HG03439 (cell line): Measurements from ENCODE around the gene DGAT2.
A peak's percentile ranks its signal among the peaks of the same experiment; 100 is the strongest.
"Not testable (repeated sequence)": the region's sequence is repeated elsewhere in the genome, so short reads cannot be mapped to it uniquely, and the experiment has no call there.

Source experiments
- ATAC-seq: cut with Tn5 transposase; IDR thresholded peaks from one replicate; pipeline ENCODE4 v1.9.1; 2021; ENCODE audit warnings: mild to moderate bottlenecking, moderate library complexity; ENCODE audit not compliant: unreplicated experiment

The DGAT2 gene

DNA sequence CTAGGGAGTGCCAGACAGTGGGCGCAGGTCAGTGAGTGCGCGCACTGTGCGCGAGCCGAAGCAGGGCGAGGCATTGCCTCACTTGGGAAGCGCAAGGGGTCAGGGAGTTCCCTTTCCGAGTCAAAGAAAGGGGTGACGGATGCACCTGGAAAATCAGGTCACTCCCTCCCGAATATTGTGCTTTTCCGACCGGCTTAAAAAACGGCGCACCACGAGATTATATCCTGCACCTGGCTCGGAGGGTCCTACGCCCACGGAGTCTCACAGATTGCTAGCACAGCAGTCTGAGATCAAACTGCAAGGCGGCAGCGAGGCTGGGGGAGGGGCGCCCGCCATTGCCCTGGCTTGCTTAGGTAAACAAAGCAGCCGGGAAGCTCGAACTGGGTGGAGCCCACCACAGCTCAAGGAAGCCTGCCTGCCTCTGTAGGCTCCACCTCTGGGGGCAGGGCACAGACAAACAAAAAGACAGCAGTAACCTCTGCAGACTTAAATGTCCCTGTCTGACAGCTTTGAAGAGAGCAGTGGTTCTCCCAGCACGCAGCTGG, 19.8 kb upstream of the DGAT2 start:
- ATAC-seq = not testable (repeated sequence)

DNA sequence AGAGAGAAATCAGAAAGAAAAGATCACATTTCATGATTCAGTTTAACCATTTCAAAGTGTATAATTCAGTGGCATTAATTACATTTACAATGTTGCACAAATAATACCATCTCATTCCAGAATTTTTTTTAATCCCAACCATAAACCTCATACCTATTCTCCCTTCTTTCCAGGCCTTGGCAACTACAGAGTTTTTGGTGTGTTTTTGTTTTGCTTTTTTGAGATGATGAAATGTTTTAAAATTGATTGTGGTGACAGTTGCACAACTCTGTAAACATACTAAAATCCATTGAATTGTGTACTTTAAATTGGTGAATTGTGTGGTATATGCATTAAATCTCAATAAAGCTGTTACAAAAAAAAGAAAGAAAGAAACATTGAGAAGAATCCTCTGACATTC, 13.6 kb upstream of the DGAT2 start:
- not testable (repeated sequence) for ATAC-seq

DNA sequence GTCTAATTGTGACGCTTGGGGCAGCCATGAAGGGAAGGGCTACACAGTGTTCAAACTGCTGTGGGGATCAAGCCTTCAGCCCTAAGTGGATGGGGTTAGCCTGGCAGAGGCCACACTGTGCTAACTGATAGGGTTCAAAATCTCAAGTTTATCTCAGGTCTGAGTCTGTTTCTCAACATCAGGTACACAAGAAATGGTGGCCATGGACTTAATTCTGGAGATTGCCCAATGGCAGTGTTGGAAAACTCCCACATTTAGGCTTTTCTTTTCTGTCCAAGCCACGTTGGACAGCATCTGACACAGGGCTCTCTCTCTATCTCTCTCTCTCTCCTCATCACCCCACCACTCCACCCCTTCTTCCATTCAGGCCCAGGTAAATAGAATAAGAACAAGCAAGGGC, 10.9 kb upstream of the DGAT2 start:
- ATAC-seq = no peak

DNA sequence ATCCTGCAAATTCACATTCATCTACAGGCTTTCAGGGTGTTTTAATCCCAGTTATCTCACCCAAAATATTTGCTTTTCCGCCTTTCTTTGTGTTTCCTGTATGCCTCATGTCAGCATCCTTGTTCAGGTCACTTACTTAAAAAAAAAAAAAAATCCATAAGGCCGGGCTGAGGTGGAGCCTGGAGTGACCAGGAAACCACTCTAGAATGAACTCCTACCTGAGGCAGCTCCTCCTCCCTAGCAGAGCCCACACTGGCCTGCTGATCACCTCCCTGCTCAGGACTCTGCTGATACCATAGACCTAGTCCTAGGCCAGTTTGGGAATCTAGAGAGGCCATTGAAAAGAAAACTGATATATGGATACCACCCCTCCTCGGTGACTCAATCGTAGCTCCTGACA, 8.7 kb upstream of the DGAT2 start:
- ATAC-seq = no peak

DNA sequence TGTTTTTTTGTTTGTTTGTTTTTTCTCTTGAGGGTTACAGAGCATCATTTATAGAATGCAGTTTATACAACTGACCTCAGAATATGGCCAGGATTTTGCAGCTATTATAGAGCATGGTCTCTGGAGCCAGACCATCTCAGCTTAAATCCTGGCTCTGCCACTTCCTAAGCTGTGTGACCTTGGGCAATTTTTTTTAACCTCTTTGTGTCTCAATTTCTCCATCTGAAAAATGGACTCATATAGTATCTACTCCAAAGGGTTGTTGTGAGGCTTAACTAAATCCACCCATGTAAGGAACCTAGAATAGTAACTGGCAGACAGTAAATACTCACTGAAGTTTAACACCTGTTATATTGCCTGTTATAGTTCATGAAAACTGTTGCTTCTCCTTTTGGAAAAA, 8.3 kb upstream of the DGAT2 start:
- ATAC-seq = no peak

DNA sequence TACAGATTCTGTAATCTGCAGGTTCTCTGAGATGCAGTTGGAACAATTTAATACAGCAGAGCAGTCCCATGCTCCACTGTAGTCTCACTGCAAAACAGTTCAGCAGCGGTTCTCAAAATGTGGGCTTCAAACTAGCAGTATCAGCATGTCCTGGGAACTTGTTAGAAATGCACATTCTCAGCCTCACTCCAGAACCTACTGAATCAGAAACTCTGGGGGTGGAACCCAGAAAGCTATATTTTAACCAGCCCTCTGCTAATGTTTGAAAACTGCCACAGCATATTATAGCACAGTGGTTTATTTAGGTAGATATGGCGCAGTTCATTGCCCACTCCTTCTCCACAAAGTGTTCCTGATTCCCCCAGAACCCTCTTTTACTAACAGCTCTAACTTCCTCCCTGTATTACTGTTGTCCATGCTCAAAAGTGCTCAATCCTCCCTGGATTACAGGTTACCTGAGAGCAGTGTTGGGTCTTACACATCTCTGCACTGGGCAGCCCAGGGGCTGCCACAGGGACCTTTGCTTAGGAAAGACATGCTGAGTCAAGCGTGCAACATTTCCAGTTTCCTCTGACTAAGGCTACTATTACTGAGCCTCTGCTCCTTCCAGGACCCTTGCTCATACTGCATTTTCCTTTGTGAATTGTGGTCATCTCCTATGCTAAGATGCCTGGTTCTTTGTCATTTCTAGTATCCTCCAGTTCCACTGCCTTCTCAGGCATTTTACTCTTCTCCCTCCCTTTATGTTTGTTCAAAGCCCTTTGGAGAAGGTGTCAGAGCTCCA, 7.7 kb upstream of the DGAT2 start:
- ATAC-seq = no peak

DNA sequence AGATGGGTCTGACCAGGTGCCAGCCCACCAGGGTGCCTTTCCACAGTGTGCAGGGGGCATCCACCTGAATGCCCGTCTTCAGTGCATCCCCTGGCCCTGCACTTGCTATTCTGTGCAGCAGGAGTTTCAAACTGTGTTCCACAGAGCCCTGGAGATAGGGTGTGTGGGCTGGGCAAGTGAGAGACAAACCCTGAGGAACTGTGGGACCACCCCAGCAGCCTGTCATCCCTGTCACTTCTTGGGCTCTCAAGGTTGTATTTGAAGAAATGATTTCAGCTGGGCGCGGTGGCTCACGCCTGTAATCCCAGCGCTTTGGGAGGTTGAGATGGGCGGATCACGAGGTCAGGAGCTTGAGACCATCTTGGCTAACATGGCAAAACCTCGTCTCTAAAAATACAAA, 6.4 kb upstream of the DGAT2 start:
- no peak for ATAC-seq

DNA sequence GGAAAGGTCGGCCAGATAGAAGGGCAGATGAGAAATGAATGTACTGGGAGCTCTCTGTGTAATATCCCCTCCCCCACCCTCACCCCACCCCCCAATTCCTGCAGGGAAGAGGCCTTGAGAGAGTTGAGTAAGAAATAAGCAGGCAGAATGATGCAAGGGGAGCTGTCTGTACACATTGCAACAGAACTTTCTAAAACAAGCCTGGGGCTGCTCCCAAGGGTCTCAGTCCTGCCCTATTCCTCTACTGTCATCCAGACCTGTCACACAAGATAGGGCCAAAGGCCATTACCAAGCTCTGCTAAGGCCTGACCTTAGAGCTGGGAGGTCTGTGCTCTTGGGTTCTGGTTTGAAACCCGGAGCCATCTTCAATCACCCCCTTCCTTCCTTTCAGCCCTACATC, 5.7 kb upstream of the DGAT2 start:
- ATAC-seq = no peak

DNA sequence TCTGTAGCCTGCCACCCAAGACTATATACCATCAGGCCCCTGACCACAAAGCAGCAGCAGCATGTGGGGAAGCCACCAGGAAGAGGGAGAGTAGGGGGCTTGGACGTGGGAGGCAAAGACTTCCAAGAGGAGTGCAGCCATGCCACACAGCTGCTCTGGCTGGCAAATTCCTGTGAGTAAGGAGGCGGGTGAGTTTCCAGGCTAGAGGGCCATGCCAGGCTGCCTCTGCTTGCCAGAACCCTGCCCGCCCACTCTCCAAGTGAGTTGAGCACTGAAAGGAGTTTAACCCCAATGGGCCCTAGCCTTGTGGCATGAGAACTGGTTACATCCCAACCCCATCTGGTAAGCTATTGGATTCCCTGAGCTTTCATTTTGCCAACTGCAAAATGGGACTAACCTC, 4.7 kb upstream of the DGAT2 start:
- ATAC-seq = no peak

DNA sequence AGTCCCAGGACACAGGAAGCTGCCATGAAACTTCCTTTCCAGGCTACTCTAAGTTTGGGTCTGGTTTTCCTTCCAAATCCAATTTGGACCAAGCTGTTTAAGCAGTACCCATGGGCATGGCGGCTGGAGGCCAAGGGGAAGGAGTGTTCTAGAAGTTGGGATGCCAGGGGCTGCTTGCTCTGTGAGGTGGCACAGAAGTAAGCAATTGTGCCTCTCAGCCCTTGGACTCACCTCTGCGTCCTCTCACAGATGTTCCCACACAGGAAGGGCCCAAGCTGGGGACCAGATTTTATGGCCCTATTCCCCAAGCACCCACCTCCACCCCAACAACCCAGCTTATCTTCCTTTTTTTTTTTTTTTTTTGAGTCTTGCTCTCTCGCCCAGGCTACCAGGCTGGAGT, 3.5 kb upstream of the DGAT2 start:
- no peak for ATAC-seq

DNA sequence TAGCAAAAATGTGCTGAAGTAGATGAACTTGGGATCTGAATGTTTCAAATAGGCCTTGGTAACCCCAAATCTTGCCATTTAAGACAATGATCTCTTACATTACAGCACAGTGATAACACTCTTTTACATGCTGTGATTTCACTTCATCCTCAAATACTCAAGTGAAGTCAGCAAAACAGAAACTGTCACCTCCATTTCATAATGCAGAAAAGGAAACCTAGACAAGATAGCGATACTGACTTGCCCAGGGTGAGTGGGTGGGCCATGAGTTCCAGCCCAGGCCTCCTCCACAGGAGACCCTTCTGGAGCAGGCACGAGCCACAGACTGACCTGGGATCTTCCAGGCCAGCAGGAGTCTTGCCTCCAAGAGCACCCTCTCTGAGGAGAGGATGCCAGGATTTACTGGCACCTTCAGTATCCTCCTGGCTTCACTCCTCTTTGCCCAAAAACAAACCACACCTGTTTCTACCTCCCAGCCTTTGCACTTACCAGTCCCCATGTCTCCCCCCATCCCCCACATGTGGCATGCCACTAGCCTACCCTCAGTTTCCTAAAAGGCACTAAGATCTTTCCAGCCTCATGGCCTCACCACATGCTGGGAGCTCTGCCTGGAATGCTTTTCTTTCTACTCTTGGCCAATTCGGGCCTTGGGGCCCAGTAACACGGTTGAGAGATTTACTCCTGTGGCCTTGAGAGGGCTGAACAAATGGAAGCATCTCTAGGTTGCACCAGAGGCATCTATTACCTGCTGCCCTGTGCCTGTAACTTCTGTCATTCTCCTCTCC, 1.9 kb upstream of the DGAT2 start:
- ATAC-seq = no peak

DNA sequence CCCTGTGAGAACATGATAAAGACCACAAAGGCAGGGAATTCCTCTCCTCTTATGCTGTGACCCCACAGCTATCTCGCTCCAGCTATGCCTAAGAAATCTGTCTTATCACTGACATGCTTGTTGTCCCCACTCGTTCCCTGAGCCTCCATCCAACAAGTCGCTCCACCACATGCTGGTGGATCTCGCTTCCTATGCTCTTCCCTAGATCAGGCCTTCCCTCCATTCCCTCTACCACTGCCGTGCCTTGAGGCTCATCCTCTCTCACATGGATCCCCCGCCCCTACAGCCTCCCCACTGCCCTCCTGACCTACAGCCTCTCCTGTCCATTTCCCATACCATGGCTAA, 1.4 kb upstream of the DGAT2 start:
- ATAC-seq = no peak

DNA sequence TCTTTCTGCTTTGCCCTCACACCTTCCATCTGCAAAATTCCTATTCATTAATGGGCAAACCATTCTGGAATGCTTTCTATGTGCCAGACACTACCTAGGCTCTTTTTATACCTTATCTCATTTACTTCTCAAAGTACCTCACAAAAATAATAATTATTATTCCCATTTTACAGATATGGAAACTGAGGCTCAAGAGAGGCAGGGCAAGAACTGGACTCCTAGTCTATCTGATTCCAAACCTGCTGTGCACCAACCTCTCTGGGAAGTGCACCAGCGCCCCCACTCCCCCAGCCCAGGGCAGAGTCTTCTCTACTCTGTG, 826 bp upstream of the DGAT2 start:
- no peak for ATAC-seq

DNA sequence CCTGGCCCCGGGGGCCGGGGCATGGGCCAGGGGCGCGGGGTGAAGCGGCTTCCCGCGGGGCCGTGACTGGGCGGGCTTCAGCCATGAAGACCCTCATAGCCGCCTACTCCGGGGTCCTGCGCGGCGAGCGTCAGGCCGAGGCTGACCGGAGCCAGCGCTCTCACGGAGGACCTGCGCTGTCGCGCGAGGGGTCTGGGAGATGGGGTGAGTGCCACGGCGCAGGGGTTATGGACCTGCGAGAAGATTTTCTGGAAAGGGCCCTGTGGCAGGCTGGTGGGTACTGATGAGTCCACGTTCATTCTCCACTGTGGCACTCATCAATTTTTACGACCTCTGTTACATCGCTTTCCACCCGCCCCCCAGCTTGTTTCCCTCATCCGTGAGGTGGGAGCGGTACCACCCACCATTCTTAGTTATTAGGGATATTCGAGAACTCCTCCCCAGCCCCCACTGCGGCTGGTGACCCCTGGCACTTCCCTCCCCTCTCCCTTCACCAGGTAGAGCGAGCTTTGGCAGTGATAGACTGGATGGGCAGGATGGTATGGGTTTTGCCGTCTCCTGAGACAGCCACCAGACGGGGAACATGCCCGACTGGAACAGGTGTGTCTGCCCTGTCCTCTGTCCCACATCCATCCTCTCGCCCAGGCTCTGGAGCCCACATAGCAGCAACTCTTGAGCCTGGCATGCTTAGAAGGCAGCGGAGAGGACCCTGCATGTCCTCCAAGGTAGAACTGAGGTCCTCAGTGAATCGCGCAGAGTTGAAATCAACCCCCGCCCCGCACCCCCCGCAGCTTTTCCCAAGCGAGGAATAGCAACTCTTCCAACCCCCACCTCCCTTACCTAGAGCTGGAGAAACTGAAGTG, 562 bp downstream of the DGAT2 start:
- no peak for ATAC-seq

DNA sequence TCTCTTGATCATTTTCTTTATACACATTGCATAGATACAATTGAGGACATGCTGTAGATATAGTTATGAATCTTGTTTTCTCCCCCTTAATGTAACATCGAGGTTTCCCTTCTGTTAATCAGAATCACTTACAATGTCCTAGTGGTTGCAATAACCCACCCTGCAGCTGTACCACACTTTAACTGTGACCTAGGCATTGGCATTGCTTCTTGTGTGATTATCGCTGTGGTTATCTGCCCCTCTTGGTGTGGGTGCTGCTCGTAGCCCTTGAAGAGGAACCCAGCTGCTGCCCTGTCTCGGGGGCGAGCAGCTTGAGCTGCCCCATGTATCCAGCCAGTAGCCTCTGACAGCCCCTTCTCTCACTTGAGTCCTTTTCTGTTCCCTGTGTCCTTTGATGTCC, 1.5 kb downstream of the DGAT2 start:
- ATAC-seq = no peak

DNA sequence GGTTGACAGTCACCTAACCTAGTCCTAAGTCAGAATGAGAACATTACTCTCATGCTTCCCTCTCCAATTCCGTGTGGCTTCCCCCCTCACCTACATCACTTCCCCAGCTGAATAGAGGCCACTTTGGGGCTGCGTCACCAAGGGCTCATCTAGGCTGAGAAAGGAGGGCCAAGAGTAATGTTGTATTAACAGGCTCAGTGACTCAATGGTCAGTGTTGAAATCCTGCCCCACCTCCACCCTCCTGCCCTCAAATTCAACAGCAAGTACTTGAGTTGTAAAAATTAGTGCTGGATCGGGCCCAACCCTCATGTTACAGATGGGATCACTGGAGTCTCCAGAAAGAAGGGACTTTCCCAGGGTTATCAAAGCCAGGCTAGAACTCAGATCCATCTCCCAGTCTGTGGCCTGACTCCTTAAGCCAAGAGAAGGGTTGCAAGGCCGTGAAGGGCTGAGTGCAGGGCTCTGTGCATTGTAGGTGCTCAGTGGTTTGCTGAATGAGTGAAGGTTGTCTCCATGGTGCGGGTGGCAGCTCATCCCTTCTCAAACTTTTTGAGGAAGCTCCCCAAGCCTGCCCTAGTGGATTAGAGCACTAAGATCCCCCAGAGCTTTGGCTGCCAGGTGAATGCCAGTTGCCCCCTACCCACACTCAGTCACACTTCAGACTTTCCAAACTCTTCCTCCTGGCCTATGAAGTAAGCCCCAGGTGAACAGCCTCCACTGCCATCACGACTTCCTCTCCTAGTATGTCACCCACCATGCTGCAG, 3.2 kb downstream of the DGAT2 start:
- no peak for ATAC-seq

DNA sequence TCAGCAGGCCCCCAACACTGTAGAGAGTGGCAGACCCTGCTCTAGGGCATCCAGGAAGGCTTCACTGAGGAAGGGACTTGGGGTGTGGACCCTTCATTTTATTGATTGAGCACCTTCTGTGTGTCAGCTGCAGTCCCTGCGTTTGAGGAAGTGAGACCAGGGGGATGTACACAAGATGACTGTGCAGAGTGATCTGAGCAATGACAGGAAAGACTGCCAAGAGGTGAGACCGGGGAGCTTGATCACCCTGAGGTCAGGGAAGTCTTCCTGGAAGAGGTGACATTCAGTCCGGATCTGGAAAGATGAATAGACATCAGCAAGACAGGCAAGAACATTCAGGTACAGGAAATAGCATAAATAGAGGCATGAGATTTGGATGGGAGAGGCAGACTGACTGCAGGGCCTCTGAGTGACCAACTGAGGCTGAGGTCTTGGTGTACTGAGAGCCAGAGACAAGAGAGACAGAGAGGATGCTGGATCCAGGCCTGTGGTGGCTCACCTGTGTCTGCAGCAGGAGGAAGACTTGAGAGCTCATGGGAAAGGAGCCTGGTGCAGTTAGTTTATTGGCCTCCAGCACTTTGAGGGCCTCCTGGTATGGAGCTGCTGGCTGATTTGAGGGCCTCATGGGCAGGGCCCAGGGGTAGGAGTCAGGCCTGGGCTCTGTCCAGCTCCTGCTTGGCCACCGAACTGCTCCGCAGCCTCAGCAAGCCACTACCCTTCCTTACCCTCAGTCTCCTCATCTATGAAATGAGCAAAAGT, 5.2 kb downstream of the DGAT2 start:
- ATAC-seq = peak; percentile 68

DNA sequence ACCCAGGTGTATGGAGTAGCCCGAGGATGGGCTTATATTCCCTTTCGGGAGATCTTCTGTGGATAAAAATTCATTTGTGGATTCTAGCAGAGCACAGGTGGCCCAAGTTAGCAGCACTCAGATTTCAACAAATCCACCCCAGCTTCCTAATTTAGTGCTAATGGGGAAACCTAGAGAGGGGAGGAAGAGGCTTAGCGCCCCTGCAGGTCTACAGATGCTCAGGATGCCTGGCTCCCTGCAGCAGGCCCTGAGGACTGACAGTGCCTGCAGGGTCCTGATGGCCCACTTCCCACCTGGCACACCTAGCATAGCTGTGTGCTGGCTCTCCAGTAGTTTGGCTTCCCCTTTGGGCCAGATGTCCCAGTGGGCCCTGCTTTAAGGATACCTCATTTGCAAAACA, 6.5 kb downstream of the DGAT2 start:
- no peak for ATAC-seq

DNA sequence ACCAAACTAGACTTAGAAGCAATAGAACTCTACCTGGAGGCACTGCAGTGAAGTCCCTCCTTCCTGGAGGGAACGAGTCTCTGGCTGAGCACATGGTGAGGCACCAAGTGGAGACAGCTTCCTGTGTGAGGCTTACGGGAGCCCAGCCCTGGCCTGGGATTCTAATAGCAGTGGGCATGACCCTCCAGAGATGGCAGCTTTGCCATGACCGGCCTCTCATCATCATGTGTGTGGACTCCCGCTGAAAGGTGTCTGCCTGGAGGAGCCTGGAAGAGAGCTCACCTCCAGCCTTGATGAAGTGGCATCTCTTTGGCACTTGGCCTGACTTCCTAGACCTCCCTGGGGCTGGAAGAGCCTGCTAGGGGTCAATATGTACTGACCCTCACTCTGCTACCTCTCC, 8.0 kb downstream of the DGAT2 start:
- ATAC-seq = no peak

DNA sequence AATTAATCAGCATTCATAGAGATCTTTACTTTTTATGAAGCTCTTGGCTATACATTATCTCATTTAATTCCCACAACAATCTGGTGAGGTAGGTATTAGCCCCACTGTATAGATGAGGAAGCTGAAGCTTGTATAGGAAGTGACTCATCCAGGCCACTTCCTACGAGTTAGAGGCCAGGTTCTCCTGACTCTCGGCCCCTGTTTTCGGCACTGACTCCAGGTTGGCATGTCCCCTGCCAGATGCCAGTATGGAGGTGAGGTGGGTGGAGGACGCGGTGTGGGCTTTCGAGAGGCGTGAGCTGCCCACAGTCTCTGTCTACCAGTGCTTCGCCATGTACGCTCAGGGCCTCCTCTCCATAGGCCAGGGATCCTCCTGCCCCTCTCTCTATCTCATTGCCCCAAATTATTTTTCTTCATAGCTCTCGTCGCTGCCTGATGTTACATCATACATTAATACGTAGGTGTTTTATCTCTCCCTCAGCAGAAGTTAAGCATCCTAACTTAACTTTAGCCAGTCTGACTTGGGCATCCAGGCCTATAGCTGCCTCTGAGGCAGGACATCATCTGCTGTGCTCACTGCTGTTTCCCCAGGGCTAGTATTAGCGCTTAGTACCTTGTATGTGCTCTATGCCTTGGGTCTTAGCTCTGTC, 9.0 kb downstream of the DGAT2 start:
- no peak for ATAC-seq
